Cardiac atrium fibroblast (primary cell): ENCODE measurements around the gene SCAF1. TPM values are rescaled to one million over a fixed set of nuclear protein-coding genes. Genes with fewer than 3 reads are reported as not detected.

Experiments
- total RNA-seq: library from RNA; depleted of rRNA; stranded (reverse); fragments of >200 nt; gene quantifications from 2 replicates; pipeline ENCODE4 v1.2.3, GENCODE V29; 2015

SCAF1 gene
- total RNA-seq, result 21.1 and 25.8 TPM in 2 replicates

GRCh38 chr19:49641688-49642491, at the start of gene SCAF1:
TSS of gene SCAF1 (plus strand) at chr19:49642209. CDS start at chr19:49645027, 2,818 bp downstream.

GRCh38 chr19:49640113-49640898, 1.7 kb upstream of the SCAF1 start, which contains the start of gene RRAS:
TSS of gene RRAS (minus strand) at chr19:49640143. CDS start at chr19:49640098, 45 bp downstream.

GRCh38 chr19:49665351-49666119, 23.5 kb downstream of the SCAF1 start, which contains the start of the genes BCL2L12 and IRF3:
TSS of gene BCL2L12 (plus strand) at chr19:49665933. CDS start at chr19:49666693, 760 bp downstream.
TSS of gene IRF3 (minus strand) at chr19:49665857. CDS start at chr19:49664838, 1,019 bp downstream.

GRCh38 chr19:49677231-49677900, 35.4 kb downstream of the SCAF1 start, which contains the start of gene PRMT1:
TSS of gene PRMT1 (plus strand) at chr19:49677271. CDS start at chr19:49677281, 10 bp downstream.

GRCh38 chr19:49689133-49690078, 47.4 kb downstream of the SCAF1 start, which contains the start of gene ADM5:
TSS of gene ADM5 (plus strand) at chr19:49689594. CDS start at chr19:49689838, 244 bp downstream.

GRCh38 chr19:49690656-49691242, 48.7 kb downstream of the SCAF1 start, which contains the start of gene CPT1C:
TSS of gene CPT1C (plus strand) at chr19:49691116. CDS start at chr19:49692253, 1,137 bp downstream.

Other genes with a start within 250 kb of the SCAF1 start
- gene PTH2, start 218.8 kb upstream of the SCAF1 start, total RNA-seq, result not detected in 2 replicates
- gene GFY, start 216.8 kb upstream of the SCAF1 start, total RNA-seq, result not detected in 2 replicates
- gene SLC17A7, start 200.7 kb upstream of the SCAF1 start, total RNA-seq, result not detected in 2 replicates
- 71.0 and 89.9 TPM in 2 replicates for gene PIH1D1, start 190.4 kb upstream of the SCAF1 start, total RNA-seq
- gene ALDH16A1, start 189.0 kb upstream of the SCAF1 start, total RNA-seq, result 31.1 and 48.8 TPM in 2 replicates
- gene FLT3LG, start 168.0 kb upstream of the SCAF1 start, total RNA-seq, result 3.2 and 5.0 TPM in 2 replicates
- gene RPL13A, start 154.6 kb upstream of the SCAF1 start, total RNA-seq, result 3,850 and 3,885 TPM in 2 replicates
- 4,588 and 4,689 TPM in 2 replicates for gene RPS11, start 145.8 kb upstream of the SCAF1 start, total RNA-seq
- gene FCGRT, start 129.5 kb upstream of the SCAF1 start, total RNA-seq, result 130 and 246 TPM in 2 replicates
- 274 and 377 TPM in 2 replicates for gene RCN3, start 114.2 kb upstream of the SCAF1 start, total RNA-seq
- 56.3 and 65.0 TPM in 2 replicates for gene NOSIP, start 61.7 kb upstream of the SCAF1 start, total RNA-seq
- not detected in 2 replicates for gene PRRG2, start 60.9 kb upstream of the SCAF1 start, total RNA-seq
- 4.4 and 5.2 TPM in 2 replicates for gene PRR12, start 51.0 kb upstream of the SCAF1 start, total RNA-seq
- 108 and 112 TPM in 2 replicates for gene RRAS, start 2.1 kb upstream of the SCAF1 start, total RNA-seq
- 52.7 and 69.3 TPM in 2 replicates for gene IRF3, start 23.6 kb downstream of the SCAF1 start, total RNA-seq
- gene BCL2L12, start 23.7 kb downstream of the SCAF1 start, total RNA-seq, result 7.8 and 12.5 TPM in 2 replicates
- gene PRMT1, start 35.1 kb downstream of the SCAF1 start, total RNA-seq, result 248 and 251 TPM in 2 replicates
- 0.72 TPM in 1 of 2 replicates, not detected in the other for gene ADM5, start 47.4 kb downstream of the SCAF1 start, total RNA-seq
- 8.8 and 11.2 TPM in 2 replicates for gene CPT1C, start 48.9 kb downstream of the SCAF1 start, total RNA-seq
- gene TSKS, start 121.1 kb downstream of the SCAF1 start, total RNA-seq, result 0.54 and 0.65 TPM in 2 replicates
- 189 and 206 TPM in 2 replicates for gene AP2A1, start 124.8 kb downstream of the SCAF1 start, total RNA-seq
- gene FUZ, start 171.1 kb downstream of the SCAF1 start, total RNA-seq, result 12.2 and 15.2 TPM in 2 replicates
- 20.3 and 20.9 TPM in 2 replicates for gene MED25, start 176.1 kb downstream of the SCAF1 start, total RNA-seq
- 72.9 and 91.9 TPM in 2 replicates for gene PTOV1, start 208.9 kb downstream of the SCAF1 start, total RNA-seq
- gene PNKP, start 225.4 kb downstream of the SCAF1 start, total RNA-seq, result 25.3 and 57.9 TPM in 2 replicates
- 23.7 and 28.3 TPM in 2 replicates for gene AKT1S1, start 235.1 kb downstream of the SCAF1 start, total RNA-seq
- 20.4 and 27.7 TPM in 2 replicates for gene TBC1D17, start 235.5 kb downstream of the SCAF1 start, total RNA-seq